NCI-H2107 treated with DMSO at 0.1 percent for 48 hours (cell line): Measurements from ENCODE around the gene ENKUR.
"Not testable (repeated sequence)": the region's sequence is repeated elsewhere in the genome, so short reads cannot be mapped to it uniquely, and the experiment has no call there.

ENCODE experiments used
- DNase-seq: peaks from one replicate; lab custom pipeline; 2025; ENCODE audit not compliant: unreplicated experiment; lab: John Stamatoyannopoulos, UW

Gene ENKUR

DNA sequence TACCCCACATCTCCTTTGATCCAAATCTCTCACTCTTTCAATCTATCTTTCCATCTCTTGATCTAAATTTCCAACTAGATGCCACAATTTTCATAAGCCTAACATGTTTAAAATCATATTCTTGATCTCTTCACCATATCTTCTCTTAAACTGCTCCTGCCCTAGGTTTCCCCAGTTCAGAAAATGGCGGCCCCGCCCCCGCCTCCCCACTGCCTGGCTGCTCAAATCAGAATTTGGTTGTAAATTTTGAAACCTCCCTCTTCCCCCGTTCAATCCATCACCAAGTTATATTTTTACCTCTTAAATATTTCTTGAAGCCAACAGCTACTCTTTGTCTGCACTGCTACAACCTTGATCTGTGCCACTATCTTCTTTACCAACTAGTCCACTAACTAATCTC, 36.3 kb downstream of the ENKUR start:
- DNase-seq: no peak

DNA sequence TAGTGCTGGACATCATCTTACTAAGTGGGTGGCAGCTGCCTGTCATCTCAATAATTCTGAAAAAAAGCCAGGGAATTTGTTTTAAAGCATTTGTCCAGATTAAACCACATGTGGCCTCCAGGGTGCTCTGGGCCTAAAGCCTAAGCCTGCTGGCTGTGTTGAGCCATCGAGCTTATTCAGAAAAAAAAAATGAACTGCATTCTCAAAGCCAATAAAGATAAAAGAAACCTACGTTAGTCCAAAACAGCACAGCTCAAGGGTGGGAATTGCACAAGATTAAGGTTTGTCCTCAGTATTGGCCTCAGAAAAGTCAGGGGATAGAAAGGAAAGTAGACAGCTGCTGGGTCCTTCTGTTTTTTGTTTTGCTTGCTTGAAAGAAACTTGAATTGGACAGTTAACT, 41.0 kb downstream of the ENKUR start:
- no peak for DNase-seq

- DNase-seq: no peak
These were observed 42.8 kb downstream of the ENKUR start for GRCh38 chr10:24973163-24973562.

DNA sequence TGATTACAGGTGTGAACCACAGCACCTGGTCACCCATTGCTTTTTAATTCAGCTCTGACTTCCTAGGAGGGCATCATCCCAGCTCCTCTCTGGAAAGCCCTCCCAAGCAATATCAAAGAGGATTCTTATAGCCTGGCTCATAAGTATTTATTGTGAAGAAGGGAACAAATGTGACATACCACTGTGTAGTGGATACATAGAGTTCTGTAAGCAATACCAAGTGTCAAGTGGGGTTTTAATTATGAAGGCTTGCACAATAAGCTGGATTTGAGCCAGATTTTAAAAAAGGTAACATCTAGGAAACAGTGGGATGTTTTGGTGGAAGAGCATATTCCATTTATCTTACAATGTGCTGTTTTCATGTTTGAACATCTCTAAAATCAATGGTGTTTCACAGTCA, 44.6 kb downstream of the ENKUR start:
- DNase-seq: peak; percentile 3

DNA sequence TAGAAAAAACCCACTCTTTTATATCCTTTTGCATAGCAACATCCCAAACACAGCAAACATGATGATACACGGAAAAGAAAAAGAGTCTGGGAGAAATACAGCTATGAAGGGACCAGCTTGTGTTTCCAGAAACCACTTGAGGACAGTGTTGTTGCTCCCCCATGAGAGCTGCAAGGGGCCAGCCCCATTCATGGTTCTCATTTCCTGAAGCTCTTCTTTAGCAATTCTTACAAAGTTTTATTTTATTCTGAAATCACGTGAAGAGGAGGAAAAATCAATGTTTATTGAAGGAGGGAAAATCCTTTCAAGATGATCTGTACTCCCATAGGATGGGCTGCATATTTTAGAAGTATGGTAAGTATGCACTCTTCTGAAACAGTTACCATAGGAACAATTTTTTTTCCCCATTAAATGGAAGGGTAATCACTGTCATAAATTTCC, 46.1 kb downstream of the ENKUR start:
- no peak for DNase-seq

DNA sequence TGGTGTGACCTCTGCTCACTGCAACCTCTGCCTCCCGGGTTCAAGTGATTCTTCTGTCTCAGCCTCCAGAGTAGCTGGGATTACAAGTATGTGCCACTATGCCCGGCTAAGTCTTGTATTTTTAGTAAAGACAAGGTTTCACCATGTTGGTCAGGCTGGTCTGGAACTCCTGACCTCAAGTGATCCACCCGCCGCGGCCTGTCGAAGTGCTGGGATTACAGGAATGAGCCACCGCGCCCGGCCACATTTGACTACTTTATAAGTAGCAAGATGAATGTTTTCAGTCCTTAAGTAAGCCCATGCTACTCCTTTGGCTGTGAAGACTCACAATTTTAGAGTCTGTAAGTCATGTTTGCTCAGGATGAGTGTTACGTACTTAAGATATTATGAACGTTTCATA, 47.0 kb downstream of the ENKUR start:
- DNase-seq: not testable (repeated sequence)

DNA sequence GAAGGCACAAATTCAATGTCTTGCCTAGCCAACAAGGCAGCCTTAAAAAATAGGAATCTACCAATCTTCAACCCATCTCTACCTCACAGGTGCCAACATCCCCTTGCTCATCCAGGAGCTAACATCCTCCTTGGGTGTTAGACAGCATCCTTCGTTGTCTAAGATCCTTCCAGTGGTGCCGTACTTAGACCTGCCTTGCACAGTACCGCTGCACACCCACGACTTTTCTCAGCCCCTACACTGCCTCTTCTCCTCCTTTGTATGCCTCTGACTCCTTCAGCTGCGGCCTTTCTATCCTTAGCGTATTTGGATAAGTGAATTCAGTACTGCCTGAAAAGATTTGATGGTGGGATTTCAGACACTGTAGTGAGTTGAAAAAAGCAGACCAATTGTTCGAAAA, 47.6 kb downstream of the ENKUR start:
- DNase-seq: no peak

DNA sequence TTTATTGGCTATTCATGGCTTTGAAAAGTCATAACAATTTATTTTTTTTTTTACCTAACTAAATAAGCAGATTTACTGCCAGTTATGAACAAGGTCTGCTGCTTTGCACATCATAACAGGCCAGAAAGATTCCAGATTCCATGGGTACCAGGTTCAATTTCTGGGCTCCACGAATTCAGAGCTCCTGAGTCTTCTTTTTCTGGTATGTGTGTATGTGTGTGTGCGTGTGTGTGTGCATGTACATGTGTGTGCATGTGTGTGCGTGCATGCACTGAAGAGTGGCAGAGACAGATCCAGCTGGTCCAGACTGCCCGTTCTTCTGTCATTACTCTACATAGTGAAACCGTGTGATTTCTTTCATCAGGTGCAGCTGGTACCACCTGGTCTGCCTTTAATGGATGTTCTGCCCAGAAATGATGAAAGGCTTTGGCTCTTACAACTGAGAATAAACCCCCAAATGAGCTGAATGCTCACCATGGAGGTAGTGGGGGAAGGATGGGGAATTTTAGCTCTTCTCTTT, 48.9 kb downstream of the ENKUR start:
- no peak for DNase-seq

DNA sequence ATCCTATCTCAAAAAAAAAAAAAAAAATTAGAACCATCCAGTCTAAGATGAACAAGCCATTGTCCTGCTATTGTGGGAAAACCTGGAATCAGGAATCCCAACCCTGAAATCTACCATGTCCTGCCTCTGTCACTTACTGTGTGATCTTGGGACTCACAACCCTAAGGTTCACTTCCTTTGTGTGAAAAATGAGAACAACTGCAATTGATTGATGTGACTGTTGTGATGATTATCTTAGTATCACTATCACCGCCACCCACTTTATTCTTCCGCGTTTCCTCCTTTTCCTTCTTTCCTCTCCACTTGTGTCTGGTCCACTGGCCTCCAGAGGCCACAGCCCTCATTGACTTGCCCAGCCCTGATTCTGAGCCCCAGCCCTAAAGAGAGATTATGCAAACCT, 50.9 kb downstream of the ENKUR start:
- no peak for DNase-seq

DNA sequence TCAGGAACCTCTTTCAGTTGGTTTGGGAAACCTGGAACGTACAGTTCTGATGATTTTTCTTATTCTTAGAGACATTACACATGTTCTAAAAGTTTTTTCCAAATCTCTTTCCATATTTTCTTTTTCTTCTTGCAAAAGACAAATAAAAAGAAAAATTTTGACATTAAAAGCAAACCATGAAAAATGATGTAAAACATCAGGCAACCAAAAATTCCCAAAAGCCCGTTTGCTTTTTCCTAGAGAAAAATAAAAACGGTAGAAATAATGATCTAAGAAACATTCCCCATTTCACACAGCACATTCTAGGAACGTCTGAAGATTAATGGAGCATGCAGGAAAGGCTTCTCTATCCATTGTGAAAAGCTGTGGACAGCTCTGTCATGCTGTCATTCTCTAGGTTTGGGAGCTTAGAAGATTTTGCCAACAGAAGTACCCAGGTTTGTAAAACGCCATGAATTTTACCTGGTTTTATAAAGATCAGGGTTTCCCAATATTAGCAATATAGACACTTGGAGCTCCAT, 52.4 kb downstream of the ENKUR start:
- no peak for DNase-seq

DNA sequence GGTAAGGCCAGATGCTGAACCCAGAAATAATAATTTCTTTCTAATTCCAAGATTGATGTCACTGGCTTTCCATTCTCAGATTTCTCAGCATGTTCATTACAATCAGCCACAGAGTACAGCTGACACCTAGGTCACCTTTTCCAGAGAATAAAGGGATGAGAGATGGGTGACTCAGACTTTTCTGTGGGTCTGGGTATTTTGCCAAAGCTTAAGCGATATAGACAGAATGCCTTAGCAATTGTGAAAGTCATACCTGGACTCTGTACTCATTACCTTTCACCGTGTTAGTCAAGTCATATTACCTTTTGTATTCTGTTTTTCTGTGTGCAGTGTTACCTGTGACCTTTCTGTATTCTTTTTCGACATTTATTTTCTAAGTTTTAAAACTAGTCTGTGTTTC, 53.0 kb downstream of the ENKUR start:
- no peak for DNase-seq

- no peak for DNase-seq
These were observed 54.4 kb downstream of the ENKUR start for GRCh38 chr10:24961582-24961981.

GRCh38 chr10:24959382-24959730, 56.6 kb downstream of the ENKUR start:
- DNase-seq: no peak

DNA sequence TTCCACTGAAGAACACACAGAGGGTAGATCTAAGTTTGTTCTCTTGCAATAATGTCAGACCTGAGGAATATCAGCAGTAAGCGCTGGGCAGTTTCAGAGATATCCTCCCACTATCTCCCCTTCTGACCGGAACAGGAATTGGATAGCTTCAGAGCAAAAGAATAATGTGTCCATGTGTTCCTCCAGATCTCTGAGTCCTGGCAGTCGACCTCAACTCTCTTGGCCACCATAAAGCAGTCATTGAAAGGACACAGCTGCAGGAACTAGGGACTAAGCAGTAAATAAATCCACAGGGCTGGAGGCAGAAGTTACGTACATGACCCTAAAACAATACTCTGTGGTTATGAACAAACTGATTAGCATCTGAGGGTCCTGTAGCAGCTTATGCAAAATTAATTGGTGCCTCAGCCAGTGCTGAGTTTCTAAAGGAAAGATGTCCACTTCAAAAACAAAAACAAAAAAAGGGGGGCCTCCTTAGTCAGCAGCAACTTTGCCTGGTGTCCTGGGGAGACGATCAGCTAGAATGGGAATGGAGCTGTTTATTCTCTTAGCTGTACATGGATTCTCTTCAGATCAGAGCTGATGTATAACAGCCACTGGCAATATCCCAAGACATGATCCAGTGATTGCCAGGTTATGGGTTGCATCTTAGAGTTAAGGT, 57.1 kb downstream of the ENKUR start:
- no peak for DNase-seq

DNA sequence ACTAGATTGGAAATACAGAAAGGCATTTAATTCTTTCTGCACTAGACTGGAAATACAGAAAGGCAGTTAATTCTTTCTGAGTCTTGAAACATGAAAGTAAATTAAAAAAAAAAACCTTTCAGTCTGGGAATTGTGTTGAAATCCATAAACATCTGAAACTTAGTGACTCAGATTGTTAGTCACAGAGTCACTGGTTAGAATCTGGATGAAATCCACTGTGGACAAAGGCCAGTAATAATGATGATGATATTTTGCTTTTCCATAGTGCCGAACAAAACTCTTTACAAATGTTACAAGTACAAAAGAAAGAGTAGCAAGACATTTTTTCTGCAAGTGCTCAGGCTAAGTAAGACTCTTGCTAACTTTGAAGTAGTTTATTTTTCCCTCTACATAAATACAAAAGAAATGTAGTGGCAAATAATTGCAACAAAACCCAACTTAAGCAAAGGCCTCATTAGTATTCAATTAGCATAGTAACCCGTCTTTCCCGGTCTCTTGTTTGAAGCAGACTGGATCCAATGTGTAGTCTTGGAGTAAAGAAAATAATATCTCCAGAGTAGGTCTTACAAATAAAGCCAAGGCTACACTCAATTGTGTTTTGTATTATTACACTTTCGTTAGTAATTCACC, 57.8 kb downstream of the ENKUR start:
- DNase-seq: no peak

- DNase-seq: not testable (repeated sequence)
These were observed 58.3 kb downstream of the ENKUR start for GRCh38 chr10:24957624-24958051.

DNA sequence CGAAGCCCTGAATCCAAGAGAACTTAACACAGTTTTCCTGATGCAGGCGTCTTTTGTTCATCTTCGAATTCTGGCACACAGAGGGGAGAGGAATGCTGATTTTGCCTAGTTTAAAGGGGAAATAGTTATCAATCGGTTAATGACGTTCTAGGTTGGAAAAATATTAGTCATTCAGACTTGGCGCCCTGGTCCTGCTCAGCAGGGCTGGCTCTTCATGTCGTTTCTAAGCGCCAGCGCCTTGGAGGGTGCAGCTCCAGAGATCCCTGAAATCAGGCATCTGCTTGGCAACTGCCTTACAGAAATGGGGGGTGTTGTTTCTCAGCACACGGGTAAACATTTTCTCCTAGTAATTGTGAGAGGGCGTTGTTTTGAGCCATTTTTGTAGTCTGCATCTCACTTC, 62.3 kb downstream of the ENKUR start:
- DNase-seq: no peak

DNA sequence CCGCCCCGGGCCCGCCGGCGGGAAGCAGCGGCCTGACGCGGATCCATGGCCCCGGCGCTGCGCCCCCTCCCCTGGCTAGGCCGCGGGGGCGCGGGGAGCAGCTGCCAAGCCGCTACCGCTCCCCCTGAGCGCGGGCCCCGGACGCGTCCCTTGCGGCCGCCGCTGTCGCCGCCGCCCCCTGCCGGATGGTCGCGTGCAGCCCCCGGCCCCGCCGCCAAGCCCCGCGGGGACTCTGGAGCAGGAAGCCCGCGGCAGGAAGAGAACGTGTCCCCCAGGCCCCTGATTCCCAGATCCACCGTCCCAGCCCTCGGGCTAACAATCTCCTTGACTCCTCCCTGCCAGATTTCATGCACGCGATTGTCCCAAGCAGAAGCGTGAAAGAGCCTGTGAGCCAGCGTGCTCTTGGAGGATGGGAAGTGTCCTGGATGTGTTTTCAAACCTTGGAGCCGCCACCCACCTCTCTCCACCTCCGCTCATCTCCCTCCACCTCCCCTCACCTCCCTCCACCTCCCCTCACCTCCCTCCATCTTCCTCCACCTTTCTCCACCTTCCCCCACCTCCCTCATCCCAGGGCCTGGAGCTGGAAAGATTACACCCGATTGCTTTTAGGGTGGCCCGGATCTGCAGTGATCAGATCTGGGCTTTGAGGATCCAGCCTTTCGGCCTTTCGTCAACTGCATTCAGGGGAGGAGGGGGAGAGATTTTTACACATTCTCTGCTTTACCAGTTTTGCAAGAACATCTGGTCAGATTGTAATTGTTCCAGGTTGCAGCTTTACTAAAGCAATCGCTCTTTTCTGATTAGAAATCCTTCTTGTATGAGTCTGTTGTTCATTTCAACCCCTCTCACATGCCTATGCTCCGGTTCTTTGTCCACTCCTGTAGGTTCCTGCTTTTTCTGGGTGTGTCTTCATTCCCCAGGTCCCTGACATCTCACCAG, 63.0 kb downstream of the ENKUR start:
- DNase-seq: peak; percentile 11

- no peak for DNase-seq
These were observed 63.7 kb downstream of the ENKUR start, which contains the start of gene PRTFDC1 for GRCh38 chr10:24952143-24952706. TSS of gene PRTFDC1 (minus strand) at chr10:24952606. CDS start at chr10:24952575, 31 bp downstream.

GRCh38 chr10:24951201-24952142, 64.5 kb downstream of the ENKUR start:
- DNase-seq: peak; percentile 18
